ENCODE measurements around the gene CTNNA1. TPM values are rescaled to one million over a fixed set of nuclear protein-coding genes. Genes with fewer than 3 reads are reported as not detected.

Gene CTNNA1
- total and polyA plus RNA-seq, 2 of the 8 experiments (the other 6 are each of a cell fraction or from before 2014, with no cell fraction given) = 115 to 349 TPM

DNA sequence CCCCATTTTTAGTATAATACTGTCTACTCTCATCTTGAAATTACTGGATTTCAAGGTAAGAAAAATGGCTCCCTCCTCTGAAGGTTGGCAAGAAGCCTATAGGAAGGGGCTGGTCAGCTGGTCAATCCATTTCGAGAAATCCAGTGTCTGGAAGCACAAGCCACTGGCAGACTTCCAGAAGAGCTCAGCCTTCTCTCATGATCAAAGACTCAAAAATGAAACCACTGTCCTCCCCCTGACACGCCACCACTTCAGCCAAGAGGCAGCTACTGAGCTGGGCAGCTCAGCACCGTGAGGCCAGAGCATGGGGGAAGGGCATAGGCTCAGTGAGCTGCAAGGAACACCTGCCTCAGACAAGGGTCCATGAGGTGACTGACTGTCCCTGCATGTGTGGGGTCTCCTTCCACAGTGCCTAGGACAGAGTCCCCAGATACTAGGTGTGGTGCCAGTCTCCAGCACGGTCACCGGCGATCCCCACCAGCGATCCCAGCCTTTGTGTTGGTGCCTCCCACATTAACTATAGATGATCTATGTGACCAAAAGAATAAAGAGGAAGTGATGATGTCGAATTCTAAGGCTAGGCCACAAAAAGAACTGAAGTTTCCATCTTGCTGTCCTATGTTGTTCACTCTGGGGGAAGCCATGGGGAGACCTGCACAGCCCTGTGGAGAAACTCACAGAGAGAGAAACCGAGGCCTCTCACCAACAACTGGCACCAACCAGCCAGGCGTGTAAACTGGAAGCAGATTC is 222.0 kb downstream of the CTNNA1 start (continued):
- TF ChIP-seq BACH1 (IDR thresholded peaks at IDR 0.05; ENCODE audit: low read length) = no peak
- TF ChIP-seq TEAD4 (IDR thresholded peaks at IDR 0.05; ENCODE audit: low read depth, low read length) = no peak
- TF ChIP-seq KDM4A (IDR thresholded peaks at IDR 0.05; ENCODE audit: low read depth, low read length, severe bottlenecking) = no peak
- TF ChIP-seq ASH2L (IDR thresholded peaks at IDR 0.05; ENCODE audit: low read length) = no peak
- TF ChIP-seq MAFK (IDR thresholded peaks at IDR 0.05; ENCODE audit: low read depth, low read length) = no peak
